A172 (cell line): ENCODE data around the gene NKIRAS1. TPM values are rescaled to one million over a fixed set of nuclear protein-coding genes. Genes with fewer than 3 reads are reported as not detected.
"Not testable (repeated sequence)": the region's sequence is repeated elsewhere in the genome, so short reads cannot be mapped to it uniquely, and the experiment has no call there.

Experiments
- DNase-seq: peaks from one replicate; pipeline ENCODE4 v3.0.0-alpha.2; 2015; ENCODE audit warnings: low spot score
- total RNA-seq: library from RNA; depleted of rRNA; stranded (reverse); fragments of >200 nt; shearing (Covaris generic); gene quantifications from 2 replicates; pipeline ENCODE4 v1.2.3, GENCODE V29; 2014

NKIRAS1 gene
- total RNA-seq, 1 experiment from 2014 or later = 39.4 TPM

DNA sequence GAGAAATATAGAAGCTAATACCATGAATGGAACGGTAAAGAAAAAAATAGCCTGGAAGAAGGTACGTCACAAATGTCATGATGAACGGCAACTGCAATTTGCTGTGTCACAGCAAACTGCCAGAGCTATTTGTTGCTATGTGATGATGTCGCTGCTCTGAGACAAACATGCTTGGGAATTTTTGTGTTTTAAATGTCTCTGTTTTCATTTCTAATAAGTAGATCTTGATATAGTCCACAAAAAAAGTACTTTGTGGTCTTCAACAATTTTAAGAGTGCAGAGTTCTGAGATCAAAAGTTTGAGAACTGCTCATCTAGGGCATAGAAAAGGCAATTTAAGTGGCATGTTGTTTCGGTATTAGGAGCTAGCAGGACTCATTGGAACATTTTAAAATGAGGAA lies 24.0 kb upstream of the NKIRAS1 start:
- DNase-seq = no peak

DNA sequence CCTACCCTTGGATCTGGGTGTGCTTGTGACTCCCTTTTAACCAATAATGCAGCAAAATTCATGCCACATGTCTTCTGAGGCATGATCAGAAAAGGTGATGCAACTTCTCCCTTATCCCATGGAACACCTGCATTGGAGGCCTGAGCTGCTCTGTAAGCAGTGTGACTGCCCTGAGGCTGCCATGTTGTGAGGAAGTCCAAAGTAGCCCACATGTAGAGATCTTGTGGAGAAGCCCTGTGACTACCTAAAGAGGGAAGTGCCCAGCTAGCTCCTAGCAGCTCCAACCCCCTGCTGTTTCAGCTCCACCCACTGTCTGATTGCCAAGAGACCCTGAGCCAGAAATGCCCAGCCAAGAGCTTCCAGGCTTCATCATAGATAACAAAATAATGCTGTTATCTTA lies 21.9 kb upstream of the NKIRAS1 start:
- no peak for DNase-seq

DNA sequence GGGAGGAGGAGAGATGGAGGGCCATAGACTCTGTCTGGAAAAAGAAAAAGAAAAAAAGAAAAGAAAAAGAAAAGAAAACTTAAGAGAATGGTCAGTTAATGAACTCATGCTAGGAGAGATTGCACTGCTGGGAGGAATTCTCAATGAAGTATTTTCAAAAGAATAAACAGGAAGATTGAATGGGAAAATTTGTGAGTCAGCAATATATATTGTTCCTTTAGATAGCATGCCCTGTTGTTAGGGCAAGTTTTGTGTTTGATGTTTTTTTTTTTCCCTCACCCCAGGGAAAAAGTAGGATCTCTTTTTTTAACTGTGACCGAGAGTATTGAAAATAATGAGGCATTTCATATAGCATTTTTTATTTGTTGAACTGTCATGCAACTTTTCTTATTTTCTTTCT lies 20.5 kb upstream of the NKIRAS1 start:
- DNase-seq = no peak

DNA sequence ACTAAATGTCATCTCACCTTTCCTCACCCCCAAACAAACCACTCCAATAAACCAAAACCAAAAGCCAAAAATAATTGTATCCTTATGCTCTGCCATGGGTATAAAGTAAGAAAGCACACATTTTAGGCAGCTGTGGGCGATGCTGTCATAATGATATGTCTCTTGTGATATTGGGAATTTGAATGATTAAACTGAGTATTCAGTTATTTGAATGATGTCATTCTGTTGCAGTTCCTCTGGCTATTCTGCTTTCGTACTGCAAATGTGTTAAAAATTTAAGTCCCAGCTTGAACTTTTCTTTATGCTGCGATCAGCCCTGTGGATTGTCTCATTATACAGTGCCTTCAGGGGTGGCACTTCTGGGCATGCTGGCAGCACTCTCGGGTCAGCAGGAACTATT lies 17.5 kb upstream of the NKIRAS1 start:
- DNase-seq = no peak

DNA sequence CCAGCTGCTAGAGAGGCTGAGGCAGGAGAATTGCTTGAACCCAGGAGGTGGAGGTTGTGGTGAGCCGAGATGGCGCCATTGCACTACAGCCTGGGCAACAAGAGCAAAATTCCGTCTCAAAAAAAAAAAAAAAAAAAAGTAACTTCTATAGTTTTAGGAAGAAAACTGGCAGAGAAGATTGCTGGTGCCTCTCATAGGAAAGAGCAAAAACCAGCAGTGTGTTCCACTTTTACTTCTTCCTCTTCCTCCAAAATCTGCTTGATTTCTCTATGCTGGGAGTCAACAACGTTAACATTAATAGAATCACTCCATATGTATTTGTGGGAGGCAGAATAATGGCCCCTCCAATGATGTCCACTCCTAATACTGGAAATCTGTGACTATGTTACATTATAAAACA lies 15.8 kb upstream of the NKIRAS1 start:
- DNase-seq = no peak

DNA sequence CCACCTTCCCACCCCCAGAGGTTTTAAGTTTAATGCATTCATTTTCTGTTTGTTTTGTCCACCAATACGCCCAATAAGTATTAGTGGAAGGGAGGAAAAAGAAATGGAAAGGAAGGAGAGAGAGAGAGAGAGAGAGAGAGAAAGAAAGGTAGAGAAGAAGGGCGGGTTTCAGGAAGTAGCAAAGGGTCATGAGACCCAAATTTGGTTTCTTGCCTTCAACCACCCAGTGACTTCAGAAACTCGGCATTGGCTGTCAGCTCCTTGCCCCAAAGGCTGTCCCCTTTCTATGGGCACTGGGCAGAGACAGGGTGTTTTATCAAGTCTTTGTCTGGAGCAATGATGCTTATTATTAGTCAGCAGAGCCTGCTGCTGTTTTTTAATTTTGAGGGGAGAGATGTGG lies 14.8 kb upstream of the NKIRAS1 start:
- DNase-seq = no peak

DNA sequence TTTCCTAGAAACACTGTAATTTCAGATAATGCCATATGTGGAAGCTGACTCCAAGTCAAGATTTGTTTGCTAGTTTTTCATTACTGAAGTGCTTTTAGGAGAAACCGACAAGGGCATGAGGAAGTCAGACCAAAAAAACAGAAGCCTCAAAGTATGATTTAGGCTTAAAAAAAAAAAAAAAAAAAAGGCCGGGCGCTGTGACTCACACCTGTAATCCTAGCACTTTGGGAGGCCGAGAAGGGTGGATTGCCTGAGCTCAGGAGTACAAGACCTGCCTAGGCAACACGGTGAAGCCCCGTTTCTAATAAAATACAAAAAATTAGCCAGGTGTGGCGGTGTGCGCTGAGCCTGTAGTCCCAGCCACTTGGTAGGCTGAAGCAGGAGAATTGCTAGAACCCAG lies 11.7 kb upstream of the NKIRAS1 start:
- no peak for DNase-seq

DNA sequence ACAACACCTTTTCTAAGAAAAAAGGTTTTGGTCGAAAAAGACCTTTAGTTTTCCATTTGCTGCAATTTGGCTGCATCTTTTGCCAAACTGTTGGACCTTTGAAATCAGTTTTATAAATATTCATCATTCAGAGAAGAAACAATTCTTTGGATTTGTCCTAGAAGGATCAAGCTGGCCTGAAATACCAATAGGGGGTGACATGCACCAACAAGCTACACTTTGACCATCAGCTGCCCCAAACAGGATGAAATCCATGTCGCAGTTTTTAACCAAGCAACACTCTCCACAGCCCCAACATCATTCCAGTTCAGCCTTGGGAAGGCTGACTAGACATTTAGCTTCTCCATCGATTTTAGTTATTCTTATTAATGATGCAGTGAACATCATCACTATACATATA lies 9.9 kb upstream of the NKIRAS1 start:
- no peak for DNase-seq

DNA sequence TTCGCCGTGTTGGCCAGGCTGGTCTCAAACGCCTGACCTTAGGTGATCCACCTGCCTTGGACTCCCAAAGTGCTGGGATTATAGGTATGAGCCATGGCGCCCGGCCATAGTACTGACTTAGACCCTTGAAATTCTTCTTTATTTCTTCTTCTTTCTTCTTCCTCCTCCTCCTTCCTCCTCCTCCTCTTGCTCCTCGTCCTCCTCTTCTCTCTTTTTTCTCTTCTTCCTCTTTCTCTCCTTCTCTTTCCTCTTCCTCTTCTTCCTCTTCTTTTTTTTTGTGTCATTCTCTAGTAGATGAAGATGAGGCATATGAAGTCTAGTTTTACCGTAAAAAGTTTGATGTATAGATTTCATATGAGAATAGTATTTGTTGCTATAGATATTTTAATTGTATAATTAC lies 9.5 kb upstream of the NKIRAS1 start:
- no peak for DNase-seq

DNA sequence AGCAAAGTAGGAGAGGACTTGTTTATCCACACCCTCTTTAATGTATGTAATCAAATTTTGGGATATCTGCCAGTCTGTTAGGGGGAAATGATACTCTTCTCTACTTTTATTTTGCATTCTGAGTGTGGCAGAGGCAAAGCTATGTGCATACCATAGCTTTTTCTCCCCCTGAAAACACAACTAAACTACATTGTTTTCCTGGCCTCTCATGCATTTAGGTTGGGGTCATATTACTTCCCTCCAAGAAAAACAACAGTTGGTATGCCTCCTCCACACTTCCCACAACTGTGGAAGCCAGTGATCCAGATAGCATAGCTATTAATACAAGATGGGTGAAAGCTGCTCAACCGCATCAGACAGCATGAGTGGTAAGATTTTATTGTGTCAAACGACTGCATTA lies 7.0 kb upstream of the NKIRAS1 start:
- DNase-seq = no peak

DNA sequence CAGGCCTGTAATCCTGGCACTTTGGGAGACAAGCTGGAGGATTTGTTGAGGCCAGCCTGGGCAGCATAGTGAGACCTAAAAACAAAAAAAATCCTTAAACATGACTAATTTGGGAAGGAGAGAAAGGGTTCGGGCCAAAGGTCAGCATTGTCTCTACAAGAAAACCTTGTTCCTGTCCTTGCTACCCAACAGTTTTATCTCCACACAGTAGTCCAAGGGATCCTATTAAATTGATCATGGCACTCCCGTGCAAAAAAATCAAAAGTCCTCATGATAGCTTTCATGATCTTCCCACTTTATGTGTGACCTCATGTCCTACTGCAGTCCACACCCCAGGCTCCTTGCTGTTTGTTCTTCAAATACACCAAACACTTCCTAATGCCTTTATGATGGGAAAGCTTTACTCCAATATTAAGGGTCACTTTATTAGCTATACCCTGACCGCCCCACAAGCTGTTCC lies 4.3 kb upstream of the NKIRAS1 start:
- no peak for DNase-seq

DNA sequence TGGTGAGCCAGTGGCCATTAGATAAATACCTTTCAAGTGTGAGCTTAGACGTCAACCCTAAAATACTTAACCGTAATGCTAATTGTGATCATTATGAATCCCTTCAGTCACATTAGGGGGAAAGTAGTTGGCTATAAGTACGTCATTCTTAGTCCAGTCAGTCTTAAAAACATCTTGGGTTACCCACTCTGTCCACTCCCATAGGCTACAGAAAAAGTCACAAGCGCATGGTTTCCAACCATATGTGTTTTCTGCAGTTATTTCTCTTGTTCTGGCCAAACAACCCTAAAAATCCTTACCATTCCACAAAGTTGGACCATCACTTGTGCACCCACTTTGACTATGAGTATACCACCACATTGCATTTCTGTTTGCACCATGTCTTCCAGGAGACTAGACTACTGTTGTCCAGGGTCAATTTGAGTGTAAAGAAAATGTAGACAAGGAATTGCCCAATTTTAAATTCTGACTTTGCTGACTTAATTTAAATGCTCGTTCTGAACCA lies 3.4 kb upstream of the NKIRAS1 start:
- DNase-seq = no peak

DNA sequence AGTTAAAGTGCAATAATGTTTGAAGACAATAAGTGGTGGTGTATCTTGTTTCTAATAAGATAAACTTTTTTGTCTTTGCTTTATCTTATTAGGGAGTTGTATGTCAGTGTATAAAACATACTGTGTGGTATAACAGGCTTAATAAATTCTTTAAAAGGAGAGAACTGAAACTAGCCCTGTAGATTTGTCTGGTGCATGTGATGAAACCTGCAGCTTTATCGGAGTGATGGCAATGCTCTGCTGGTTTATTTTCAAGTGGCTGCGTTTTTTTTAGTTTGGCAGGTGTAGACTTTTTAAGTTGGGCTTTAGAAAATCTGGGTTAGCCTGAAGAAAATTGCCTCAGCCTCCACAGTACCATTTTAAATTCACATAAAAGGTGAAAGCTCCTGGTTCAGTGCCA lies 2.8 kb upstream of the NKIRAS1 start:
- no peak for DNase-seq

DNA sequence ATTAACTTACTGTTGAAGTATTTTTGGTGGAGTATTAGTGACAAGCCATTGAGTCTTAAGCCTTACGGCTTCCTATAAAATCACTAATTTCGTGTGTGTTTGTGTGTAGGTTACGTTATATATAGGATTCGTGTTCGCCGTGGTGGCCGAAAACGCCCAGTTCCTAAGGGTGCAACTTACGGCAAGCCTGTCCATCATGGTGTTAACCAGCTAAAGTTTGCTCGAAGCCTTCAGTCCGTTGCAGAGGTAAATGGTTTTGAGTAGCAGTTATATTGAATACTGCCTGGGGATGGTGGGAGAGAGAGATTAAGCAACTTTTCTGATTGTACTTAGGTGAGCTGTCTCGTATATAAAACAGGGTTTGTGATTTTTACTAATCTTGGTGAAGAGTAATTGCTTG lies 1.5 kb upstream of the NKIRAS1 start:
- not testable (repeated sequence) for DNase-seq

DNA sequence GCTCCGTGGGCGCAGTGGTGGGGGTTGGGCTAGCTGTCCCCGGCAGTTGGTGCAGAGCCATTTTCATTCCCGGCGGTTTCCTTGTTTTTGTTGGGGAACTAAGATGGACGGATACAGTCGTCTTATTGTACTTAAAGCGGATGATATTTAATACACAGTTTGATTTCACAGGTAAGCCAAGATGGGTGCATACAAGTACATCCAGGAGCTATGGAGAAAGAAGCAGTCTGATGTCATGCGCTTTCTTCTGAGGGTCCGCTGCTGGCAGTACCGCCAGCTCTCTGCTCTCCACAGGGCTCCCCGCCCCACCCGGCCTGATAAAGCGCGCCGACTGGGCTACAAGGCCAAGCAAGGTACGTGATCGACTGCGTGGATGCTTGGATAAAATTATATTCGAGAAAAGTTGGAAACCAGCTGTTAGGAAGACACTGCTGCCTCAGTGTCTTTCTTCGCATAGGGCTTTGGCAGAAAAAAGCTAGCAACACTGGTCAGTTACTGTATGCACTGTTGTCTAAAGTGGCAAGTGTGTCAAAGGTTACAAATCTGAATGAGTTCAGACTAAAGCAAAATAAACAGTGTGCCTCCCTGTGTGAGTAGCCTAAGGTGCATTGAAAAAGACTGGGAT lies 1.0 kb upstream of the NKIRAS1 start:
- peak; percentile 38 for DNase-seq

DNA sequence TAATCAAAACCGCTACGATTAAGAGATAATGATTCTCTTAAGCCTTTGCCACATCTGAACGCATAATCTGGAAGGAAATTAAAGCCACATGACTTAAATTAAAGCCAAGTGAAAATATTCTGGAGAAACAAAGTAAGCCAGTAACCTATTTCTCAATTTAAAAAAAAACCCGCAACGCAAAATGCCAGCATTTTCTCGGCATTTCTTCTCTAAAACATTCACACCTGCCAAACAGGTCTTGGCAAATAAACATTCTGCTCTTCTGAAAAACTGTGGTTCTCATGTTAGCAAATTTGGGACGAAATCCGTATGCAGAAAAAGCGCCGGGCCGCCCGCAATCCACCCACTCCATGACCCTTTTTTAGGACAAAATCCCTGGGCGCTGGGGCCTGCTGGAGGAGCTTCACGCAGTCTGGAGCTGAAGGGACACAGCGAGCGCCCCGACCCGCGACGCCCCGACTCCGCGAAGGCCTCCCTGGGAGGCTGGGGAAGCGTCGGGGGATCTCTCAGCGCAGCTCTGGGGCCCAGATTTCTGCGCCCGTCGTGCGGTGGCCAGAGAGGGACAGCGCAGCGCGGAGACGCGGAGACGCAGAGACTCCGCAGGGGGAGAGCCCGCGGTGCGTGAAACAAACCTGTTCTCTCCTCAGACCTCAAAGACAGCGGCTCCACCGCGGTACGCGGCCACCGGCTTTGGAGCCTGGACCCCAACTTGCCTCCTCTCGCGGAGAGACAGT lies 471 bp downstream of the NKIRAS1 start:
- no peak for DNase-seq

DNA sequence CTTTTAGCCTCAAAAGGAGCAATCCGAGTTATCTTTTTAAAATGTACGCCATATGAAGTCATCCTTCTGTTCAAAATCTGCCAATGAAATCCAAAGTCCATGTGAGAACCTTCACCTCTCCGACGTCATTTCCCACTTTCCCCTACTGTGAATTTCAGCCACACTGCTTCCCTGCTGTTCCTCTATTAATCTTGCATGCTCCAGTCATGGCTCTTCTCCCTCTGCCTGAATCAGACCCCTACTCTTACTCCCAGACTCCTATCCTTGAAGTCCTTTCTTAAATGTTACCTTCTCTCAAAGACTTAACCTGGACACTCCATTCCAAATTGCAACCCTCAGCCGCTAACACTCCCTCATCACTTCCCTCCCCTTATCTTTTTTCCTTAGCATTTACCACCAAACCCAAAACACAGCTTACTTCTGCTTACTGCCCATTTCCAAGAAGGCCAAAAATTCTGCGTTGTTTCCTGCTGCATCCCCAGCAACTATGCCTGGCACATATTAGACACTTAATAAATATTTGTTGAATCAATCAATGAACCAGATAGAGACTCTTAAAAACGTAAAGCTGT lies 1.2 kb downstream of the NKIRAS1 start:
- DNase-seq = peak; percentile 16

DNA sequence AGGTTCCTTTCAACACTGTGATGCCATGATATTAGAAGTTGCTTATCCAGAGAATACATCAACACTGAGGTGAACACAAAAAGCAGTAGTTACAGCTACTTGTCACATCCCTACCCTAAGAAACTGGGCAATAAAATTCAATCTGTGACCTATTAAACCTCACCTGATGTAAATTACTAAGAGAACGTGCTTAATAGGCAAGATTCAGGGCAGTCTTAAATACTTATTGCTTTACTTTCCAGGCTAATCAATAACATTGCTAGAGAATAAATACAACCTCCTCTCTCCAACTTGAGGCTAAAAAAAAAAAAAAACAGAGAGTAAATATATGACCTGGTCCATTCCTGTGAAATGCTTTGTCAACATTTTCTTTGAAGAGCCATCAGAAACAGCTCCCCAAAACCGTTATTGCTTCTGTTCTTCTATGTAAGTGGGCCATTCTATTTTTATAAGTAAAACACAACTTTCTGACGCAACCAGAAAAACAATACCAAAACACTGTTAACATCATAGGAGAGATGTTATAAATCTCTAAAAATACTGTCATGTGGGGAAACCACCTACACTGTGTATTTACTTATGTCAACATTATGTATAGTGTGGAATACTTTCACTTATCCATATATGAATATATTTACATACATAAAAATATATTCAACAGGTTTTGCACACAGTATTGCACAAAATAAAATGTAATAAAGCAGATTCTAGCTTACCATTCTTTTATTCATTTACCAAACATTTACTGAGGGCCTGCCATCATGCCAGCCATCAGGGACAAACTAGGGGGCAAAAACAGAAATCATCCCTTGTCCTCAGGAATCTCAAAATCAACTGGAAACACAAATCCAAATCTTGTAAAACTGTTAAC lies 2.7 kb downstream of the NKIRAS1 start:
- DNase-seq = no peak

DNA sequence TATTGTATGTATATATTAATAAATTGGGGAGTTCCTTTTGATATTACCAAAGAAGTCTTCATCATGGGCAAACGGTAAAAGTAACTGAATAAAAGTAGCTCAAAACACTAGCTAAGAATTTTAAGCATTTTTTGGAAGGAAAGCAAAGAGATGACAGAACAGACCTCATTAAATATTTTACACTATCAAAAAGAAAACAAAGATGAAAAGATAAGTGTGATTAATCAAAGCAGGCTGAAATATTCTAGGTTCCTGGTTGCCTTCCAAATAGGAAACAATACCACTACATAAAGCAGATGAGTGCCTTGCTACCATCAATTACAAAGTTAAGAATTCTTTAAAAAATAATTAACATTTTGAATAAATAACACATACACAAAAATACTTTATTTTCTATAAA lies 3.6 kb downstream of the NKIRAS1 start:
- no peak for DNase-seq

DNA sequence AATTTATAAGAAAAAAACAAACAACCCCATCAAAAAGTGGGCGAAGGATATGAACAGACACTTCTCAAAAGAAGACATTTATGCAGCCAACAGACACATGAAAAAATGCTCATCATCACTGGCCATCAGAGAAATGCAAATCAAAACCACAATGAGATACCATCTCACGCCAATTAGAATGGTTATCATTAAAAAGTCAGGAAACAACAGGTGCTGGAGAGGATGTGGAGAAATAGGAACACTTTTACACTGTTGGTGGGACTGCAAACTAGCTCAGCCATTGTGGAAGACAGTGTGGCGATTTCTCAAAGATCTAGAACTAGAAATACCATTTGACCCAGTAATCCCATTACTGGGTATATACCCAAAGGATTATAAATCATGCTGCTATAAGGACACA lies 4.5 kb downstream of the NKIRAS1 start:
- not testable (repeated sequence) for DNase-seq

DNA sequence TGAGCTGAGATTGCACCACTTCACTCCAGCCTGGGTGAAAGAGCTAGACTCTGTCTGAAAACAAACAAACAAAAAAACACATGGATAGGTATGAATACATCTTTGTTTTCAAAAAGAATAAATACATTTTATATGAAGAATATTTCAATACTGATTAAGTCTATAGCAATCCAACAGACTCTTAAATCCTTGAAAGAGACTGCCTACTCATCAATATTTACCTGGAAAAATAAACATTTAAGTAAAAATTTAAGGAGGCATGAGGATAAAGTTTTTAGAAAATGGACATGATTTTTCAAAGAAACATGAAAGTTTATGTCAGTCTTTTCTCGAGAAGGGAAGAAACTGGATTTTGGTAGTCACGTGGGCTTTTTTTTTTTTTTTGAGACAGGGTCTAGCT lies 5.4 kb downstream of the NKIRAS1 start:
- no peak for DNase-seq

DNA sequence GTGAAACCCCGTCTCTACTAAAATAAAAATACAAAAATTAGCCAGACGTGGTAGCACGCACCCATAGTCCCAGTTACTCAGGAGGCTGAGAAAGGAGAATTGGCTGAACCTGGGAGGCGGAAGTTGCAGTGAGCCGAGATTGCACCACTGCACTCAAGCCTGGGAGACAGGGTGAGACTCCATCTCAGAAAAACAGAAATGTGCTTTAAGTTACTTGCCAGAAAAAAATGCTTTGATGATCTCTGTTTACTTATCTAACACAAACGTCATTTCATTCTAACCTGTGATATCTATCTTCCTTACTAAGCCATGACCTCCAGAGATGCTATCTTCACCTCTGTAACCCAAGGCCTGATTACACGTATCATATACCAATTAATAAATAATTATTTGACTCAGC lies 7.4 kb downstream of the NKIRAS1 start:
- DNase-seq = no peak
